HG03095 (cell line): ENCODE measurements around the gene DPP6.
"Not testable (repeated sequence)": the region's sequence is repeated elsewhere in the genome, so short reads cannot be mapped to it uniquely, and the experiment has no call there.

Experiments
- ATAC-seq: cut with Tn5 transposase; IDR thresholded peaks from one replicate; pipeline ENCODE4 v1.9.1; 2021; ENCODE audit warnings: moderate library complexity; ENCODE audit not compliant: unreplicated experiment

Gene DPP6

GRCh38 chr7:154646126-154647013 is 594.2 kb downstream of the DPP6 start:
- ATAC-seq = no peak

- ATAC-seq = no peak
These were observed 595.4 kb downstream of the DPP6 start for GRCh38 chr7:154647625-154648024.

GRCh38 chr7:154649015-154649414 is 596.8 kb downstream of the DPP6 start:
- no peak for ATAC-seq

DNA sequence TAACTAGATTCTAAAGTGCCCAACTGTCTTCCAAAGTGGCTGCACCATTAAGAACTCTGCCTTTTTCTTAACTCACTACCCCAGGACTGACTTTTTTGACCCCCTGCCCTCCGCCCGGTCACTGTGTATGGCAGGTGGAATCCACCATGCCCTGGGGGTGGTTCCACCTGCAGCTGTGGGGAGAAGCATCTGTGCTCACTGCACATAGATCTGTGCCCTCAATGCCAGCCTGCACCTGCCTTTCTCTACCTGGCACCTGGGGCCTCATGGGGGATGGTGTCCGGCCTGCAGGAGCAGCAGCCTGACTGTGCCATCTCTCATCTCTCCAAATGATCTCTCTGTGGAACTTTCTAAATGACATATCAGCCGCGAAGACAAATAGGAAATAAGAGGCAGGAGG is 597.2 kb downstream of the DPP6 start:
- no peak for ATAC-seq

GRCh38 chr7:154650275-154650674 is 598.1 kb downstream of the DPP6 start:
- ATAC-seq = no peak

- ATAC-seq = no peak
These were observed 599.3 kb downstream of the DPP6 start for GRCh38 chr7:154651501-154651900.

GRCh38 chr7:154652564-154652963 is 600.4 kb downstream of the DPP6 start:
- ATAC-seq = no peak

GRCh38 chr7:154653281-154653680 is 601.1 kb downstream of the DPP6 start:
- no peak for ATAC-seq

DNA sequence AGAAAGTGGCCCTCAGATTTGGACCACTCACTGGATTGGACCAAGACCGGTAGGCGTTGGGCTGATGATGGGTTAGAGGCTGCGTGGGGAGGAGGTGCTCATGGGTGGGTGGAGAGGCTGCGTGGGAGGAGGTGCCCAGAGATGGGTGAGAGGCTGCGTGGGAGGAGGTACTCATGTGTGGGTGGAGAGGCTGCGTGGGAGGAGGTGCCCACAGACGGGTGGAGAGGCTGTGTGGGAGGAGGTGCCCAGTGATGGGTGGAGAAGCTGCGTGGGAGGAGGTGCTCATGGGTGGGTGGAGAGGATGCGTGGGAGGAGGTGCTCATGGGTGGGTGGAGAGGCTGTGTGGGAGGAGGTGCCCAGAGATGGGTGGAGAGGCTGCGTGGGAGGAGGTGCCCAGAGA is 604.4 kb downstream of the DPP6 start:
- no peak for ATAC-seq

DNA sequence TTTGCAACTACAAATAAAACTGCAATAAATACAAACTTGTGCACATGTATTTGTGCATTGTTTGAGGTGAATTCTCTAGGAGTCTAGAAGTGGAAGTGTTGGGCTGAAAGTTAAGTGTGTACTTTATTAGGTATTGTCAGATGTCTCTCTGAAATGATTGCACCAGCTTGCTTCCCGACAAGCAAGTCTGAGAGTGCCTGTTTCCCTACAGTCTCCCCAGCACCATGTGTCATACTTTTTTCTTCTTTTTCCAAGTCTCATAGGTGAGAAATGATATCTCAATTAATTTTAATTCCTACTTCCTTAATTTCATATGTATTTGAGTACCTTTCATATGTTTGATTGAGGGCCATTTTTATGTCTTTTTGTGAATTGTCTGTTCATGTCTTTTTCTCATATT is 614.6 kb downstream of the DPP6 start:
- no peak for ATAC-seq

DNA sequence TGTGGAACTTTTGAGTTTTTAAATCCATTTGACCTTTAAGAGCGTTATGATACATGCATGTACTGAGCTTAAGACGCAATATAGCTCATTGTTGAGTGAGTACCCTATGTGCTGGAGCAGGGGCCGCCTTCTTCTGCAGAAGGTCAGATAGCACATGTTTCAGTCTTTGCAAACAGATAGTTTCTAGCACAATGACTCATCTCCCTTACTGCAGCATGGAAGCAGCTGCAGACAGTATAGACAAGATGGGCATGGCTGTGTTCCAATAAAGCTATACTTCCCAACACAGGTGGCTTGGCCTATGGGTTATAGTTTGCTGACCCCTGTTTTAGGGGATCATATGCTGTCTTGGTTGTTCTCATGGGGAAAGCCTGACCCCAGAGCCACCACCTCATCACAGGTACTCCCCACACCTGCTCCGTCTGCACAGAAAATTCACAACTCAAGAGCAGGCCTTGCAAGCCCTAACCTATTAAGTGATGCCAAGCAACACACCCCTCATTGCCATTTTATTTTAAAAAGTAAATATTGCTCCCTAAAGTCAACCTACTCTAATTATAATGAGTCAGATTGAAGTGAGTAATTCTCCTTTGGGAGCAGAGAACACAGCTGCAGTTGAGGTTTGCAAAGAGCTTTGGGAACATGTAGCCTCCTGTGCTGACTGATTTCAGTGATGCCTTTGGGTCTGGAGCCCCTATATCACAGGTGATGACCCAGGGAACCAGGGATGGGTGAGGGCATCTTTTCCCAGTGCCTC is 620.6 kb downstream of the DPP6 start:
- ATAC-seq = no peak

DNA sequence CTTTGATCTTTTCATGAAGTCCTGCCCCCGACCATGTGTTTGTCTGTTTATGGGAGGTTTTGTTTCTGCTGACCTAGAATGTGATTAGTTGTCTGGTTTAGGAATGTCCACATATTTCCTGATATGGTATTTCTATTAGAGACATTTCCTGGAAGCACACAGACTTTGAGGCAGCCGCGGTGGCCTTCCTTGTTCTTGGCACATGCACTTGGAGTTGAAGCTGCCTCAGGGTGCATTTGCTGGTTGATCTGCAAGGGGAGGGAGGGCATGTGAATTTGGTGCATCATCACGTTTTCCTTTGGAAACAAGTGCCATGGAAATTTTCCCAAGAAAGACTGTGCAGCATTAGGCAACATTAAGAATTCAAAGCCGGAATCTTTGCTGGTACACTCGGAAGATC is 622.0 kb downstream of the DPP6 start:
- ATAC-seq = no peak

- ATAC-seq = no peak
These were observed 623.4 kb downstream of the DPP6 start for GRCh38 chr7:154675560-154675959.

GRCh38 chr7:154676033-154676421 is 623.8 kb downstream of the DPP6 start:
- ATAC-seq = not testable (repeated sequence)

DNA sequence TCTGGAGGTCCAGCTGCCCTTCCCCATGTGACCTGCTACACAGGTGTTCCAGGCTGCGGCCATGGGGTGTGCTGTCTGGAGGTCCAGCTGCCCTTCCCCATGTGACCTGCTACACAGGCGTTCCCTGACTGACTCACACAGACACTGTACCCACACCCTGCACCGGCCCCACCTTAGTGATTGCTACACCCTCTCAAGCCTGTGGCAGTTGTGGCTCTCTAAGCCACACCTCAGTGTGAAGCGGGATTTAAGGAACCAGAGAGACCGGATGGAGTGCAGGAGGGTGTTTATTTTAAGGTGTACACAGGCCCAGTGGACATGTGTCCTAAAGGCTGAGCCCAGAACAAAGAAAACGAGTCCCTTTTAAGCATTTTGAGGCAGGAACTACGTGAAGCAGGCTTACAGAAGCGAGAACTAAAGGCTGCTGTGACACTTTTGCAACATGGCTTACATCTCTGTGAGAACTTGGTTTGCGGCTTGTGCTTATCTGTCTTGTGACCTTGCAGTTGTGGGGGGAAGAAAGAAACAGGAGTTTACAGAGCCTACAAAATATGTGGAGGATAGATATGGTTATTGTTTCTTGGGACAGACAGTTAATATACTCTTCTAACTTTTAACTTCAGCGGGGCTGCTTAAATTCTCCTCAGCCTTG is 624.4 kb downstream of the DPP6 start:
- ATAC-seq = no peak

- ATAC-seq = no peak
These were observed 625.3 kb downstream of the DPP6 start for GRCh38 chr7:154677454-154677853.

DNA sequence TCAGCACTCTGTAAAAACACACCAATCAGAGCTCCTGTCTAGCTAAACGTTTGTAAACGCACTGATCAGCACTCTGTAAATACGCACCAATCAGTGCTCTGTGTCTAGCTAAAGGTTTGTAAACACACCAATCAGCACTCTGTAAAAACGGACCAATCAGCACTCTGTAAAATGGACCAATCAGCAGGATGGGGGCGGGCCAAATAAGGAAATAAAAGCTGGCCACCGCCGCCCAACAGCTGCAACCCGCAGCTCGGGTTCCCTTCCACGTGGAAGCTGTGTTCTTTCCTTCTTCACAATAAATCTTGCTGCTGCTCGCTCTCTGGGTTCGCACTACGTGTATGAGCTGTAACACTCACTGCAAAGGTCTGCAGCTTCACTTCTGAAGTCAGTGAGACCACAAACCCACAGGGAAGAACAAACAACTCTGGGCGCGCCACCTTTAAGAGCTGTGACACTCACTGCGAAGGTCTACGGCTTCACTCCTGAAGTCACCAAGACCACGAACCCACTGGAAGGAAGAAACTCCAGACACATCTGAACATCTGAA is 625.9 kb downstream of the DPP6 start:
- not testable (repeated sequence) for ATAC-seq

GRCh38 chr7:154679379-154680053 is 627.3 kb downstream of the DPP6 start:
- no peak for ATAC-seq

GRCh38 chr7:154680894-154681659 is 628.9 kb downstream of the DPP6 start:
- ATAC-seq = no peak

DNA sequence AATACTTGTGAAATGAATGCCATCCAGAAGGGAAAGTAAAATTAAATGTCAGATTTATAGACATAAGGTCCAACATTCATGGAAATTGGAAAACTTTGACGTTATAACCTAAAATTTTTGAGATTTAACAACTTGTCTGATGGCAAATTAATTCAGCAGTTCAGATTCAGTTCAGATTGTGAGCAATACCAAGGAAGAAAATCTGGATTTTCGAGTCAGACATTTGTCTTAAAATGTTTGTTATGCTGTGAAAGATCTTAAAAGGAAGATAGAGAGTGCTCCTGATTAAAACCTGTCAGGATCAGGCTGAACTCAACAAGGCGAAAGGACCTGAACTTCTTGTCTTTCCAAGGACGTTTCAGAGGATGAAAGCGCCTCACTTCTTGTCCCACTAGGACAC is 629.8 kb downstream of the DPP6 start:
- ATAC-seq = no peak
